IPS DF 19.7 (cell line): ENCODE data around the gene ZC3H15.

ENCODE experiments used
- DNase-seq: peaks from one replicate; pipeline ENCODE4 v3.0.0-alpha.2; 2013; ENCODE audit warnings: low read depth, low spot score

The ZC3H15 gene

DNA sequence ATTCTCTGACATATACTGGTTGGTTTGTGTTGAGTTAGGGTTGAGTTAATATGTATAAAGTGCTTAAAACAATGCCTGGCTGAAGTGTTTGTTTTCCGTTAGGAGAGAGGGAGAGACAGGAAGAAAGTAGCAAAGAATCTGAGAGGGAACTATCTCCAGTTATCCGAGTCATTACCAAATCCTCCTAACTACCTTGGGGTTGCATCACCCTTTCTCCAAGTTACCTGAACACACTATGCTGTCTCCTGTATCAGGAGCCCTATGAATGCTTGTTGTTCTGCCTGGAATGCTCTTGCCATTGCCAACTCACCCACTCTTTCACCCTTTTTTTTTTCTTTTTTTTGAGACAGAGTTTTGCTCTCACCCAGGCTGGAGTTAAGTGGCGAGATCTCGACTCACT, 55.9 kb downstream of the ZC3H15 start:
- no peak for DNase-seq

- no peak for DNase-seq
Observed at GRCh38 chr2:186543561-186544131, 57.6 kb downstream of the ZC3H15 start.

GRCh38 chr2:186544255-186544675, 58.2 kb downstream of the ZC3H15 start:
- no peak for DNase-seq

DNA sequence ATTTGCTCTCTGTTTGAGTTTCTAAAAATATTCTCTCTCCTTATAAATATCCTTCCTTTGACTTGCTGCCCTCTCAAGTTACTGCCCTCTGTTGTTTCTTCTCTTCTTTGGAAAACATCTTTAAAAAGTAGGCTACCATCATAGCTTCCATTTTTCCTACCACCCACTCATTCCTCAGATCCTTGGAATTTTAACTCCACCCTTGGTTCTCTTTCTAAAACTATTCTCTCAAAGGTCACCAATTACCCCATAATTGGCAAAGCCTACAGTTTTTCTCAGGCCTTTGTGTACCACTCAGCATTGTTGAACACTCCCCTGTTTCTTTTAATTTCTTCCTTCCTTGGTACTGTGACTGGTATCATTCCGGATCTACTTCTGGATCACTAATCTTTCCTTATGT, 60.8 kb downstream of the ZC3H15 start:
- no peak for DNase-seq

- DNase-seq, result no peak
Observed at GRCh38 chr2:186551323-186552050, 65.4 kb downstream of the ZC3H15 start.

GRCh38 chr2:186554429-186554828, 68.4 kb downstream of the ZC3H15 start:
- no peak for DNase-seq

GRCh38 chr2:186554850-186555671, 69.0 kb downstream of the ZC3H15 start:
- DNase-seq, result no peak

DNA sequence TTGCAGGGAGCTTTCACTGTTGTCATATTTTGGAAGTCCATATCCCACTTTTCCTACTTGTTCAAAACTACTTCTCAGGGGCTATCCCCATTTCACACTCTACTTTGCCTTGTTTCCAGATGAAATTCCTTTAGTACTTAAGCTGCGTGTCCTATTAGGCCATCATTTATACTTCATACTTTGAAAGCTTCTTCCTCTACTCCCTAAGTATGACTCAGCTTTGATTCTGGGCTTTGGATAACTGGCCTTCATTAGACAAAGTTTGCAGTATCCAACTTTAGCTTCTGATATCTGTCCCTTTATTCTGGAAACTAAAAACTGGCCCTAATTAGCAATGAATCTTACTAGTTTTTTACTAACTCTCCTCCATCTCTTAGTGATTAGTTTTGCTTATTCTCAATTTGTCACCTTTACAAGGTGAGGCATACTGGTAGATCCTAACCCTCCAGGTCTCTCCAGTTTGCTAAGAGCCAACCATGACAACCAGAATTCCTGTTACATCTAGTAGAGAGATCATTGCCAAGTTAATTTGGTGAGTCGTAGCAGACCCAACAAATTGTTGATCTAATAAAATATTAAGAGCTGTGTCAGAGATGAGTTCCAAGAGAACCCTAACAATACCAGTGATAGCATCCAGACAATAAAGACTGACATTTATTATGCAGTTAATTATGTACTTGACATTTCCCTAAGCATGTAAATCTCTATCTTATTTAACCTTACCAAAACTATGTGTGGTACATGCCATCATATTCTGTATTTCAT, 72.6 kb downstream of the ZC3H15 start:
- DNase-seq, result no peak
